Thyroid gland (tissue), 4 donors: ENCODE results near the gene SLC9A2.

Source experiments
- CTCF ChIP-seq, 6 experiments: fragments of 200-600 bp in 3 of 6; fragments of 450-650 bp in 3 of 6; sonication (generic) in 3 of 6; IDR thresholded peaks; one replicate each; pipeline ENCODE4 v1.5.1; 2016 to 2019; ENCODE audit warnings: antibody characterized with exemption in 6 of 6, mild to moderate bottlenecking in 2 of 6, inconsistent platforms in 1 of 6, moderate library complexity in 1 of 6
- POLR2A ChIP-seq, 2 donors: fragments of 450-650 bp; IDR thresholded peaks; one replicate each; pipeline ENCODE4 v1.6.1; 2017; ENCODE audit warnings: antibody characterized with exemption in 2 of 2, mild to moderate bottlenecking in 2 of 2, moderate library complexity in 1 of 2

GRCh38 chr2:102718387-102719316 lies 99.3 kb downstream of the SLC9A2 start:
- TF ChIP-seq CTCF (IDR thresholded peaks at IDR 0.05) (no peak), POLR2A (IDR thresholded peaks at IDR 0.05) (no peak)
